ENCODE measurements around the gene ARFGEF3.
A peak's percentile ranks its signal among the peaks of the same experiment; 100 is the strongest.

ARFGEF3 gene

DNA sequence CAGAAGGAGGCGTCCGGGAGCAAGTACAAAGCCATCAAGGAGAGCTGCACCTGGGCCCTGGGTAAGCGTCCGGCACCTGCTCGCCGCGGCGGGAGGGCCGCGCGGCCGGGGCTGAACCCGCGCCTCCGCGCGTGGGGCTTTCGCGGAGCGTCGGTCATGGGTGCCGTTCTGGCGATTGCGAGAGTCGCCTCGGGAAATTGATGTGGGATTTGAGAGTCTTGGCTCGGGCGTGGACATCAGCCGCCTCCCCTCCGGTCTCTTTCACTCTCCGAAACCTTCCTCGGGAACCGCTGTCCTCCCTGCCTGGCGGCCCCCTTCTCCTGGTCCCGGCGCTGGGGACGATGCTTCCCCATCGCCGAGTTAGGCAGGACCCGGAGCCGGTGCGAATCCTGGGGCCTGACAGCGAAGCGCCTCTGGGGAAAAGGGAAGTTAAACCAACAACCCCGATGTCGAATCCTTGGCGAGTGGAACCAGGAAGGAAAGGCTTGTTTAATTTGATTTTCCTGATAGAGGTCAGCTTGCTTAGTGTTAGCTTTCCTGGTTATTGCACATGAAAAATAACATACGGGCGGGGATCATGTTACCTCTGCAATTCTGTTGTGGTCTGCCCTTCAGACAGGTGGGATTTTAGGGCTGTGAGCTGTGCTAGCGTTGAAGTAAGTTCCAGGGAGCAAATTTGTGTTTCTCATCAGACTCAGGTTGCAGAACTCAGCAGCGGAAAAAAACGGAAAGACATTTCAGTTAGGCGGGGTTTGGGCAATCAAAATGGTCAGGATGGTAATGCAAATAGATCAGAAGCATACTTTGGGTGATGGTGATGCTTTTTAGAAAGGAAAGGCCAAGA is 594 bp downstream of the ARFGEF3 start:
- peak; percentile 72 for DNase-seq

DNA sequence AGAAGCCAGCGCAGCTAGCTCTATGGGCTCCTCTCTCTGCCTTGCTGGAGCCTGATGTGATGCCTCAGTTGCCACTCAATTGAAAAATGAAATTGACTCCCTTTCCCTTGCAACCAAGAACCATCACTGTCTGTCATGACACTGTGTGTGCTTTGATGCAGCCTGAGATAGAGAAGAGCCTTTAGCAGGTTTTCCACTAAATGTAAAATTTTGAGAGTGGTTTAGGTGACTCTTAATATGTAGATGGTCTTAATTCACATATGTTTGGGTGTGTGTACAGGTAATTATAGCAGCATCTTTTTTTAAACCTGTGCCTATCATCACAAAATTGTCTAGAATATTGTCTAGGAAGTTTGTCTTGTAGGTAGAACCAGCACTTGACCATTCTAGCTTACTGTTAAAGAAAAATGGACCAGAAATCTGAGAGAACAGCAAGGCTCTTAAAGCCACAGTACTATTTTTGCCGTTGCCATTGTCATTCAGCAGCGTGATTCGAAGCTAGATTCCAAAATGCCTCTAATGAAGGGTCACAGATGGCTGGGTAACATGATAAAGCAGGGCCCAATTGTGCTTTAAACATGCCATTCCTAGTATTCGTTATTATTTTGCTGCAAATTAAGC is 1.3 kb downstream of the ARFGEF3 start:
- DNase-seq, result peak; percentile 61

DNA sequence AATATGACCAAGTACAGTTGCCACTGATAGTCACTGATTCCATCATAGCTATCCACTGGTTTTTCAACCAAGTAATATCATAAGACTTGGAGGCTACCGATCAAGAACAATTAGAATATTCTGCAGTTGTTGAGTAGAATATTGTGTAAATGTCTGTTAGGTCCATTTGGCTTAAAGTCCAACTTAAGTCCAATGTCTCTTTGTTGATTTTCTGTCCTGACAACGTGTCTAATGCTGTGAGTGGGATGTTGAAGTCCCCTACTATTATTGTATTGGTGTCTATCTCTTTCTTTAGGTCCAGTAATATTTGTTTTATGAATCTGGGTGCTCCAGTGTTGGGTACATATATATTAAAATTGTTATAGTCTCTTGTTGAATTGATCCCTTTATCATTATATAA is 13.9 kb downstream of the ARFGEF3 start:
- DNase-seq, result no peak

DNA sequence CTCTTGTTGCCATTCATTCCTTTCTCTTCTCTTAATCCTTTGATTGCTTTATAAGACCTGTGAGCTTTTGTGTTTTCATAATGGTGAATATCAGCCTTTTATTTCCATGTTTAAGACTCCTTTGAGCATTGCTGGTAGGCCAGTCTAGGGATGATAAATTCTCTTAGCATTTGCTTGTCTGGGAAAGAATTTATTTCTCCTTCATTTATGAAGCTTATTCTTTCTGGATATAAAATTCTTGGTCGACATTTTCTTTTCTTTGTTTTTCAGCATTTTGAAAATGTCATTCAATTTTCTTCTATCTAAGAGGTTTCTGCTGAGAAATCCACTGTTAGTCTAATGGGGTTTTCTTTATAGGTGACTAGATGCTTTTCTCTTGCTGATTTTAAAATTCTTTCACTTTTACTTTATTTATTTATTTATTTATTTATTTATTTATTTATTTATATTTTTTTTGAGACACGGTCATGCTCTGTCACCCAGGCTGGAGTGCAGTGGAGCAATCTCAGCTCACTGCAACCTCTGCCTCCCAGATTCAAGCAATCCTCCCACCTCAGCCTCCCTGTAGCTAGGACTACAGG is 15.0 kb downstream of the ARFGEF3 start:
- no peak for DNase-seq

DNA sequence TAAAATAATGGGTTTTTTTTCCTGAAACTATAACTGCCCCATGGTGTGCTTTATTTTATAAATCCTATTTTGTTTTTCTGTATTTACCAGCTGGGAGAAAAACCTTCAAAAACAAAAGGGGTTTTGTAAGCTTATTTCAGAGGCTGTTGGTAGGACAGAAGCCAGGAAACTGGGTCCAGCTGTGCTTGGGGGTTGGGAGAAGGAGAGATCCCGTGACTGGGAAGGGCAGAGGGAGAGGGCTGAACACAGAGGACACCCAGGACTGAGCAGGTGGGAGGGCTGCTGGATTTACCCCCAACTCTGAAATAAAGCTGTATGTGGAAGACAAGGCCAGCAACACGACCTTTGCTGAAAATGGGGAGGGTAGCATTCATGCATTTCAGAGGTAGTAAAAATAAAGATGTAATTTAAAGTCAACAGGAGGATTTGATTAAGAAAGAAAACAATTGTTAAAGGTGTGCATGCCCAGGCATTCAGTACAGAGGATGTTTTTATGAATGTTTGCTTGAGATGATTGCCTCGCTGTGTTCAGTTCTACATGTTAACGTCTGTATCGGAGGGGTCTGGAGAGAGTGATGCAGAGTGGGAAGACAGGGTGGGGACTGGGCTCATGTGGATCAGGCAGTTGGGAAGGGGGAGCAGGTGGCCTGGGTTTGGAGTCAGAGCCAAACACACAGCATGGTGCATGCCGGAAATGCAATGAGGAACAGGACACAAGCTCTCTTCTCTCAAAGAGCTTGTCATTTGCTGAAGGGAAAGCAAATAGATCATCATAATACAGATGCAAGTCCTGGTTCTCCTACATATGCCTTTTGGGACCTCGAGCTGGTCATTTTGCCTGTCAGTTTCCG is 21.4 kb downstream of the ARFGEF3 start:
- peak; percentile 30 for DNase-seq

DNA sequence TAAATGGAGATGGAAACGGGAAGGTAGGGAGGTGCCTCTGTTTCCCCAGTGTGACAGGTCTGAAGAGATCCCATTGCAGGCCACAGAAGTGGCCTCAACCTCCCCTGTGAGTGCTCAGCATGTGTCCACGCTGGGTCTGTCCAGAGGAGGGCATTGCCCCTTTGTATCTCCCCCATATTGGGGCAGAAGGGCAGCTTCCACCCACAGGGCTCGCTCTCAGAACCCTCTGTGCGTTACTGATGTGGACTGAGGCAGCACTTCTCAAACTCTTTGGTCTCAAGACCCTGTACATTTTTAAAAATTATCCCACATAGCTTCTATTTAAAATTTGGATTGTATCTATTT is 22.0 kb downstream of the ARFGEF3 start:
- no peak for DNase-seq

DNA sequence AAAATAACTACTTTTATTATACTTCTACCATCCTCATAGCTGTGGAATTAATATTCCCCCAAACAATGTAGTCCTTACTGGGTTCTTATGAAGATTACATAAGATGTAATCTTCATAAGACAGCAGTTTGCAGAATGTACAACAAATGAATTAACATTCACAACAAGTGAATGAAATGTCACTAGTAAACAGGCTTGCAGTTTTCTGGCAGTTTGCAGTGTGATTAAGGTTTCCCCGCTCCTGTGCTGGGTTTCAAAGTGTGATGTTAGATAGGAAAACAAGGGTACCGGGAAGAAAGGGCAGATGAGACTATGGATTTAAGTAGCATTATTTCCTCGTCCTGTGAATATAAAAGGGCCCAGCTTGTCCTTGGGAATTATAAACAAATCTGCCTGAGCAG is 22.5 kb downstream of the ARFGEF3 start:
- DNase-seq, result no peak

DNA sequence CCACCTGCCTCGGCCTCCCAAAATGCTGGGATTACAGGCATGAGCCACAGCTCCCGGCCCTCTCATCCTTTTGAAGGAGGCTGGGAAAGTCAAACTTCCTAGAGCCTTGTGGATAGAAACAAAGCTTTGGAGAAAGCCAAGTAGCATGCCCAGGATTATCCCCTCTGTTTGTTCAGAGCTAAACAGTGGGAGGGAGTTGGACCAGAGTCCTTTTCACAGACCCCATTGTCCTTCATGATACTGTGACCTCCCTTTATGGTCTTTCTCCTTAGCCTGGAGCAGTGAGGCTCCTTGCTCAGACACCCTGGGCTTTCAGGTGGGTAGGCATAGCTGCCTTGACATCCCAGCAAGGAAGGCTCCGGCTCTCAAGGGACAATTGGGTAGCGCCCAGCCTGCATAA is 25.4 kb downstream of the ARFGEF3 start:
- DNase-seq, result no peak

DNA sequence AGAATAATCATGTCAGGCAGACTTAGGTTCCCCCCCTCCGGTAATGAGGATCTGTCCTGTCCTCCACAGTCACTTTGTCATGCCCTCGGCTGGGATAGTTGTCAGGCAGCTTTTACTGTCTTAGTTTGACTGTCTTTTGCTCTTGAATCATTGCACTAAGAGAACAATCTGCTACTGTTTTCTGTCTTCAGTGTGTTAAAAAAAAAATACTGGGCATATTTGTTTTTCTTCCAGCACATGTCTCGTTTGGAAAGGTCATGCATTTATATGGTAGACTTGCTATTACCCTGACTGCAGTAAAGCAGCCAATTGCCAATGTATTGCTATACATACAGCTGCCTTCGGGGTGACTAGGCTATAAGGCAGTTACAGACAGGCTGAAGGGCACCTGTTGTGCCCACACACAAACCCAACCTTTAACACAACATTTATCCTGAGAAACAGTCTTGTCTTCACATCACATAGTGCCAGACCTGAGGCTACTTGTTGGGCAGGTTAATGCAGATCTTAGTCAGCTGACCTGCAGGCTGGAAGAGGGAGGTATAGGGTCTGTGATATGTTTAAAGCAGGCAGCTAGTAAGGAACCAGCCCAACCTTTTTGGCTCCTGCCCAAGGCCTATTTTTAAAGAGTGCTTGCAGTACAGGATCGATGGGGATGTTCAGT is 26.7 kb downstream of the ARFGEF3 start:
- DNase-seq, result no peak

DNA sequence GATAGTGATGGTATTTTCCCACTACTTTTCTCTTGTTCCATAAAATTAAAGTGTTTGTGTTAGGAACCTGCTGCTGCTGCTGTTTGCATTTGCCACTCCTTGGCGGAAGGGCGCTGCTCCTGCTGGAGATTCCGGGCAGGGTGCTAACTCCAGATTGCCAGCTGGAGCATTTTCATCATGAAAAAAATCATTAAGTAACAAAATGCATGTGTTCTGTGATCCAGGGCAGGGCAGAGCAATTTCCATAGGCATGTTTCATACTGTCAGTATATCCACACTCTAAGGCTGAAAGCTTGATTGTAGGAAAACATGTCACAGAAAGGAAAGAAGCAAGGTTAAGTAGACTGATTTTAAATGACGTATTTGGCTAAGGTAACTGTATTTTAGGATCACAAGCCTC is 32.5 kb downstream of the ARFGEF3 start:
- peak; percentile 23 for DNase-seq

DNA sequence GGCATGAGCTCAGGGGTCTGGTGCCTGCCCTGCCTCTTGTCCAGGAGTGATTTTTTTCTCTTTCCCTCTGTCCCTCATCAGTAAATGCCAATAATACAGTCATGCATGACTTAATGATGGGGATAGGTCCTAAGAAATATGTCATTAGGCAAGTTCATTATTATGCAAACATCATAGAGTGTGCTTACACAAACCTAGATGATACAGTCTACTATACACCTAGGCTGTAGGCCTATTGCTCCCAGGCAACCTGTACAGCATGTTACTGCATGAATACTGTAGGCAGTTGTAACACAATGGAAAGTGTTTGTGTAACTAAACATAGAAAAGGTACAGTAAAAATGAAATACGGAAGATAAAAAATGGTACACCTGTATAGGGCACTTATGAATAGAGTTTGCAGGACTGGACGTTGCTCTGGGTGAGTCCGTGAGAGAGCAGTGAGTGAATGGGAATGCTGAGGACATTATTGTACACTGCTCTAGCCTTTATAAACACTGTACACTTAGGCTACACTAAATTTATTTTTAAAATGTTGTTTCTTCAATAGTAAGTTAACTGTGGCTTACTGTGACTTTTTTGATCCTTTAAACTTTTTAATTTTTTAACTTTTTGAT is 34.5 kb downstream of the ARFGEF3 start:
- no peak for DNase-seq

DNA sequence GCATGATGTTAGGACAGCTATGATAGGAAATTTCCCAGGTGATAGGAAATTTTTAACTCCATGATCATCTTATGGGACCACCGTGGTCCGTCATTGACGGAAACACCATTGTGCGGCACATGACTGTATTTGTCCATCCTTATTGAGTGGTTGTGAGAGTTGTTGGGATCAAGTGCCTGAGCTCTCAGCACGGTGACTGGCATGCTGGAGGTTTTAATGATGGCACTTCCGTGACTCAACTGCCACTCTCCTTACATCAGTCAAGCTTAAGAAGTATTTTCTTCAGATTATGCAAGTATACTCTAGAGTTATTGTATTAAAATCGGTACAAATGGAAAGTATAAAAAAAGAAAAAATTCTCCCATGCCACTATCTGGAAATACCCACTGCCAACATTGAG is 35.8 kb downstream of the ARFGEF3 start:
- DNase-seq, result no peak

DNA sequence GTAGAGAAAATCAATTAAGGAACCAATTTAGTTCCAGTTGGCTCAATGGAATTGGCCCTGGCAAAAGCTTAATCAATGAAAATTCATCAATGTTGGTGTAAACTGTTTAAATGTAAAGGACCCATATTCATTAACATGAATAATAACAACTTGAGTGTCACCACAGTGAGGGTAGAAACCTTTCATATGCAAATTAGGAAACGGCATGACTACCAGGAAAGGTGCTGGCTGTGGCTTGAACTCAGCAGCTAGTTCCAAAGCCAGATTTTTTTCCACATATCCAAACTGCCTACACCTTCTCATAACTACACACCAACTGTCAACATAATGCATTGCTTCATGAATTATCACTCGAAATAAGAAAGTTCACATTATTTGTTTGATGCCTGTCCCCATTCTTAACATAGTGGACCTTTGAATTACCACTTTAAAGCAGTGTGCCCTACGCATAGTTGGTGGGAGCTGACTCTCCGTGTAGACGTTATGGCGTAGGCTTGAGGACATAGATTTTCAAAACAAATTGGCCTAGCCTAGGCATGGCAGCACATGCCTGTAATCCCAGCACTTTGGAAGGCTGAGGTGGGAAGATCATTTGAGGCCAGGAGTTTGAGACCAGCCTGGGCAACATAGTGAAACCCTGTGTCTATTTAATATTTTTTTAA is 36.8 kb downstream of the ARFGEF3 start:
- no peak for DNase-seq

DNA sequence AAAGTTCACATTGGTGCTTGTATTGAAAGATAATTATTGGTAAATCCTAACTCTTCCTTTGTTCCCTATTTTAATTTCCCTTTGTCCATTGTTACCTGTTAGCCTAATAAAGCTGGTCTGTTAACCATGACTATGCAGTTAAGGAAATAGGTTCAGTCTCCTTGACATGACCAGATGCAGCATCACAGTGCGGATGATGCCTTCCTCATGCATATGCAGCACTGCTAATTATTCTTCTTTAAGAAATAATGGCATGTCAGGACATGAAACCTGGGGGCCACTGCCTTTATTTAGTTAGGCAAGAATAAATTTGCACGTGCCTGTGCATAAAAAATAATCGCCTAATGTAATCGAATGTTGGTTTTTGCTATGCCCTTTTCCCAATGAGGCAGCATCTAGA is 40.1 kb downstream of the ARFGEF3 start:
- no peak for DNase-seq

DNA sequence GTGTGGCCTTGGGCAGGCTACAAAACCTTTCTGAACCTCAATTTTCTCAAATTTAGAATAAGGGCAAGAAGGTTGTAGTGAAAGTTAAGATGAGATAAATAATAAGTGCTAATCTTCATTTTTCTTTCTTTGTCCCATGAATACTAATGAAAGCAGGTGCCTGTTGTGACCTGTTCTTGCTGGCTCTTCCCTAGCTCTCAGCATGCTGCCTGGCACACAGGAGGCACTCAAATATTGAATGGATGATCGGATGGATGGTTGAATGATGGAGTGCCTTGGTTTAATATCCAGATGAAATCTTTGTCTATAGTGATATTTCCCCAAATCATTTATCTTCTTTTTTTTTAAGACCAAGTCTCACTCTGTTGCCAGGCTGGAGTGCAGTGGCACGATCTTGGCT is 41.6 kb downstream of the ARFGEF3 start:
- DNase-seq, result no peak

DNA sequence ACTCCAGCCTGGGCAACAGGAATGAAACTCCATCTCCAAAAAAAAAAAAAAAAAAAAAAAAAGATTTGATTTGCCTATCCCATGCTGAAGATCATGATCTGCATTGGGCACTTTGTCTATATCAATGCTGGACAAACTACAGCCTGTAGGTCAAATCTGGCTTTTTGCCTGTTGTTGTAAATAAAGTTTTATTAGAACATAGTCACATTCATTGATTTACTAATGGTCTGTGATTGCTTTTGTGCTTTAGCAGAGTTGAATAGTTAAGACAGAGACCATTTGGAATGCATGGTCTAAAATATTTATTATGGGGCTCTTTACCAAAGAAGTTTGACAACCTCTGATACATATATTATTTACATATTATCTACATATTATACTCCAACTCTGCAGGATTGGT is 42.6 kb downstream of the ARFGEF3 start:
- no peak for DNase-seq

DNA sequence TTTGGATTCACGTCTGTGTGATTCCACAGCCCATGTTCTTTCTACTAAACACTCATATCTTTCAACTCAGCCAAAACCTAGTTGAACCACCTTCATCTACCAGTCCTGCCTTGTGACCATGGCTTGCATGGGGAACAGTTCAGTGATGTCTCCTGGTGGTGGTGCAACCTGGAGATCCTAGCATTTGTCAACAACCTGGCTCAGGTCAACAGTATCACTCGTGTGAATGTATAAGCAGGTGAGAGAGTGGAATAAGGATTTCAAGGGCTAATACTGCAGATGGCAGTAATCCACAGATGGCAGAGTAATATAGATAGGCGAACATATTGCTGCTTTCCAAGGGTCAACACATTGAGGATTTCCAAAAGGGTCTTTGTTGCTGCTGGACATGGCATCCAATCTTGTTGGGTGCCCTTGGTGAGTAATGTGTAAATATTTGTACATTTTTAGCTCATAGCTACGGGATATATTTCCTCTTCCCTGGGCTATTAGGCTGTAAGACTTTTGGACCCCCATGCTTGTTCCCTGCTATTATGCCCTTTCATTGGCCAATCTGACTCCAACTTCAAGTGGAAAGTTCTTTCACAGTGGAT is 43.1 kb downstream of the ARFGEF3 start:
- DNase-seq, result no peak

DNA sequence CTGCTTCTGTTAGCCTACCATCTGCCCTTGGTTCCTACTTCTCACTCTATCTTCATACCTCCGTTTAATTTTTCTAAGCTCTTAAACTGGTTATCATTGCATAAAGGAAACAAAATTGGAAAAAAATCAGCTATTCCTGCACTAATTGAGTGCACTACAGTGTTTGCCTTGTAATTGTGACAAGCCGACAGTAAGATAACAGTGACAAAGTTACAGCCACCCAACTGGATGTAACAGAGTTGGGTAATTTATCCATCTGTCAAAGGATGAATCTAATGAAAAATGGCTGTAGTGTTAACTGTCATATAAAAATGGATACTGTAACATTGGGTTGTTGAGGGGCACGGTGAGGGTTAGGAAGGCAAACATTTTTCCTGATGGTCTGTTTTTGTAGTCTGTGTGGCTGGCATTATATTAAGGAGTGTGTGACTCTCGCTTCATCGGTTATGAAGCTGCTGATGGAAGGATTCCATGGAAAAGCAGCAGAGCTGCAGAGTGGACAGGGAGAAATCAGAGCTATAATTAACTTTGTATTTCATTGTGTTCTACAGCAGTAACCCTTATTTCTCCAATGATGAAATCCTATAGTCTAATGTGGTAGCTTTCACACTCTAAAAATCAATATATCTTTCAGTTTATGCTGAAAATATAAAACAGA is 43.8 kb downstream of the ARFGEF3 start:
- no peak for DNase-seq

DNA sequence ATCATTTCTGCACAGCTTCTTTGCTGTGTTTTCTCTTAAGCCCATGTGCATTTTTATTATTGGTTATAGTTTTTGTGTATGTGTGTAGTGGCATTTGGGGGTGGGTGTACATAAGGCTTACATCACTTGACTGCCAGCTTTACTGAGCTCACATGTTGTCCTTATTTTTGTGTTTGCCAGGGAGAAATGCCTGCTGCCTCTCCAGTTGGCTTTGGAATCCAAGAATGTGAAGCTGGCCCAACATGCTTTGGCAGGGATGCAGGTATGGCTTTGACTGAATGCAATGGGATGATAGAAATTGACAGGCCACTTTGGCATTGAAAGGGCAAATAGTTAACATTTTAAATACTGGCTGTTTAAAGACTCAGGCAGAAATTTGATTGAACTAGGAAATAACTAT is 45.1 kb downstream of the ARFGEF3 start:
- DNase-seq, result no peak

DNA sequence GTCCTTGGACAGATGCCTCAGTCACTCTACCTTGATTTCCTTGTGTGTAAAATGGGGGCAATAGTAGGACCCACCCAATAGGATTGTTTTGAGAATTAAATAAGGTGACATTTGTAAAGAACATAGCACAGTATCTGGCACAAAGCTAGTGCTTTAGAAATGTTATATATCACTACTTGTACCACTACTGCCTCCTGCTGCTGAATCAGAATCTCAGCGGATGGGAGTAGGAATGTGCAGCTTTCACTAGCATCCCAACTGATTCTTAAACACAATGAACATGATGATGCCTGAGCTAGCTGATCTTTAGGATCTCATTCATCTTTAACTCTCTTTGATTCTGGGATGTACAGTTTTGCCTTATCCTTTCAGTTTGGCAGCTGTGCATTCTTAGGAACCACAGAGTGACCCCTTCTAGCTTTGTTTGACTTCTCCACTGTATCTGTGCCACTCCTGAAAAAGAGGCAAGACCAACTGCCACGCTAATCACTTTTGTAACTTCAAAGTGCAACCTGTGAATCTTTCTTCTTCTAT is 49.4 kb downstream of the ARFGEF3 start:
- DNase-seq, result no peak

DNA sequence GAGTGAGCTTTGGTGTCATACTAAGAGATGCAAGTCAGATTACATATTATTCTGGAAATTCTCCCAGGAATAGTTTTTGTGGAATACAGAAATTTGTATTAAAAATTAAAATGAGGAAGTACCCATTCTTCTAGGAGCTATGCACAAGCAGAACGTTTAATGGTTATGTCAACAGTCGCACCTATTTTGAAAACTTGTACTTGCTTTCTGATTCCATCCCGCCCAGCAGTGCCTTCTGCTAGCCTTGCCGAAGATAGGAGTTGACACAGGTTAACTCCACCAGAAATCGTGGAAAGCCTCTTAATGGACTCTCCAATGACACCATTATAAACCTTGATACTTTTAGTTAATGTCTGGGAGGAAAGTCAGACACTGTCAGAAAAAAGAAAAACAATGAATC is 49.9 kb downstream of the ARFGEF3 start:
- no peak for DNase-seq

All from NCI-H2171 (cell line).